B cell (primary cell): Measurements from ENCODE around the gene VIPR2. TPM values are rescaled to one million over a fixed set of nuclear protein-coding genes. Genes with fewer than 3 reads are reported as not detected.

Experiments
- ATAC-seq: fragments of 200-7000 bp; cut with Tn5 transposase; one replicate; pipeline ENCODE4 v1.10.0; 2021; ENCODE audit warnings: low read depth, mild to moderate bottlenecking, moderate number of reproducible peaks, moderate library complexity
- CTCF ChIA-PET: fragments of 350-600 bp; sonication (Branson Sonifier 250); formaldehyde crosslinking; loops from one replicate; lab custom pipeline; 2021; ENCODE audit warnings: antibody characterized with exemption, inconsistent platforms; lab: Charles Lee
- POLR2A ChIA-PET: fragments of 350-600 bp; sonication (Branson Sonifier 250); formaldehyde crosslinking; loops from one replicate; lab custom pipeline; 2021; ENCODE audit warnings: antibody characterized with exemption; lab: Charles Lee
- DNase-seq: peaks from one replicate; pipeline ENCODE4 v3.0.0; 2013
- H2AFZ ChIP-seq: 2 replicates; pipeline ENCODE4 v1.6.1; 2012; ENCODE audit warnings: mild to moderate bottlenecking, low read depth, low read length; ENCODE audit not compliant: insufficient read depth, poor library complexity, severe bottlenecking
- H3K27ac ChIP-seq, 2 donors: 1 replicate in 1 of 2; 2 replicates in 1 of 2; pipeline ENCODE4 v1.5.1; 2012 to 2013; ENCODE audit warnings: low read length in 2 of 2, mild to moderate bottlenecking in 2 of 2, moderate library complexity in 1 of 2
- H3K27me3 ChIP-seq, 4 experiments: fragments of 200-600 bp in 1 of 4; sonication (generic) in 1 of 4; replicated peaks in 1 of 4; 1 replicate in 2 of 4; 2 replicates in 2 of 4; pipeline versions ENCODE4 v1.6.1 to v1.7.0; 2013 to 2016; ENCODE audit warnings: low read length in 3 of 4, mild to moderate bottlenecking in 2 of 4, mixed read lengths in 1 of 4, moderate library complexity in 1 of 4; ENCODE audit not compliant: insufficient read depth in 4 of 4, control insufficient read depth in 3 of 4; ENCODE audit errors: control extremely low read depth in 1 of 4
- H3K36me3 ChIP-seq, 2 experiments: replicated peaks in 1 of 2; 1 replicate in 1 of 2; 2 replicates in 1 of 2; pipeline versions ENCODE4 v1.6.1 to v1.7.1; 2013; ENCODE audit warnings: low read length in 1 of 2; ENCODE audit not compliant: insufficient read depth in 2 of 2, control insufficient read depth in 1 of 2; ENCODE audit errors: control extremely low read depth in 1 of 2, extremely low read depth in 1 of 2
- H3K4me1 ChIP-seq, 2 donors: fragments of 200-600 bp in 1 of 2; sonication (generic) in 1 of 2; 1 replicate in 1 of 2; 2 replicates in 1 of 2; pipeline versions ENCODE4 v1.5.1 to v1.6.1; 2013 to 2017; ENCODE audit warnings: low read length in 2 of 2; ENCODE audit not compliant: control insufficient read depth in 2 of 2, insufficient read depth in 2 of 2
- H3K4me2 ChIP-seq: replicated peaks from 2 replicates; pipeline ENCODE3; 2012; ENCODE audit warnings: mild to moderate bottlenecking, low read depth, low read length; ENCODE audit not compliant: poor library complexity, severe bottlenecking
- H3K4me3 ChIP-seq, 5 experiments: fragments of 200-600 bp in 1 of 5; sonication (generic) in 1 of 5; 1 replicate in 3 of 5; 2 replicates in 2 of 5; pipeline versions ENCODE4 v1.5.1 to v1.7.0; 2011 to 2016; ENCODE audit warnings: low read length in 4 of 5, mild to moderate bottlenecking in 4 of 5, low read depth in 2 of 5, control low read depth in 1 of 5, moderate library complexity in 1 of 5; ENCODE audit not compliant: insufficient read depth in 1 of 5; ENCODE audit errors: control extremely low read depth in 1 of 5, extremely low read depth in 1 of 5
- H3K79me2 ChIP-seq: fragments of 200-600 bp; sonication (generic); one replicate; pipeline ENCODE4 v1.6.0; 2016; ENCODE audit warnings: low read length; ENCODE audit not compliant: control insufficient read depth, insufficient read depth
- H3K9ac ChIP-seq: fragments of 200-600 bp; sonication (generic); 2 replicates; pipeline ENCODE4 v1.6.1; 2017; ENCODE audit warnings: mild to moderate bottlenecking, low read length, moderate library complexity
- H3K9me3 ChIP-seq, 3 donors: one replicate each; pipeline versions ENCODE4 v1.6.1 to v1.7.1; 2013; ENCODE audit warnings: low read length in 2 of 3; ENCODE audit not compliant: control insufficient read depth in 2 of 3, insufficient read depth in 1 of 3; ENCODE audit errors: control extremely low read depth in 1 of 3
- H4K20me1 ChIP-seq: 2 replicates; pipeline ENCODE4 v1.6.0; 2012; ENCODE audit warnings: mild to moderate bottlenecking, low read length; ENCODE audit not compliant: insufficient read depth, control insufficient read depth, poor library complexity, severe bottlenecking
- H3K27ac Mint-ChIP-seq: one replicate; pipeline ENCODE4 v1.8.0; 2021; ENCODE audit warnings: mixed read lengths
- H3K27me3 Mint-ChIP-seq: one replicate; pipeline ENCODE4 v1.8.0; 2021; ENCODE audit warnings: mixed read lengths
- H3K4me1 Mint-ChIP-seq: one replicate; pipeline ENCODE4 v1.8.0; 2021; ENCODE audit warnings: mixed read lengths
- H3K4me3 Mint-ChIP-seq: one replicate; pipeline ENCODE4 v1.8.0; 2021; ENCODE audit warnings: mixed read lengths
- H3K9me3 Mint-ChIP-seq: one replicate; pipeline ENCODE4 v1.8.0; 2022; ENCODE audit warnings: mixed read lengths; ENCODE audit not compliant: insufficient read depth
- CTCF ChIP-seq: fragments of 200-600 bp; IDR thresholded peaks from one replicate; pipeline ENCODE4 v1.8.0; 2022; ENCODE audit warnings: antibody characterized with exemption, mild to moderate bottlenecking
- EZH2 ChIP-seq: IDR thresholded peaks from 2 replicates; pipeline ENCODE4 v1.6.1; 2012; ENCODE audit warnings: borderline replicate concordance, low read depth, mild to moderate bottlenecking, moderate library complexity, low read length; ENCODE audit not compliant: insufficient read depth, poor library complexity, severe bottlenecking
- WGBS: methylation state at CpG from one replicate; pipeline ENCODE4 v1.1.5; 2013; ENCODE audit warnings: missing lambda C conversion rate; ENCODE audit not compliant: insufficient coverage; 5-methylcytosine and 5-hydroxymethylcytosine counted together
- intact Hi-C: fragments of 100-400 bp; cut with micrococcal nuclease; formaldehyde crosslinking; loops from one replicate; pipeline ENCODE4 v1.10.0; 2022
- polyA plus RNA-seq: library from polyadenylated mRNA; depleted of rRNA; stranded (reverse); fragments of >200 nt; gene quantifications from 2 replicates; pipeline ENCODE4 v1.2.3, GENCODE V29; 2012
- total RNA-seq, 2 donors: library from RNA; stranded (reverse); fragments of 120-200 nt in 1 of 2; gene quantifications; 1 replicate in 1 of 2; 2 replicates in 1 of 2; pipeline versions ENCODE4 v1.2.3 to v1.2.4, GENCODE V29; 2013 to 2022

The VIPR2 gene
- total and polyA plus RNA-seq, 2 donors (not counting 1 experiment from before 2014, with no cell fraction given) = not detected

GRCh38 chr7:159016591-159016990, 128.1 kb downstream of the VIPR2 start:
- Mint-ChIP-seq H3K27me3 (no peaks in the 10 kb centered on the region), H3K27ac (no peak overlapping the region), H3K4me1 (peaks cover 1% of the 10 kb centered on the region), H3K9me3 (no peaks in the 10 kb centered on the region), H3K4me3 (no peak overlapping the region)
- ATAC-seq (no peak), DNase-seq (no peak)
- H3K79me2 ChIP-seq = no peaks in the 10 kb centered on the region
- no peaks in the 10 kb centered on the region for H4K20me1 ChIP-seq
- ChIA-PET CTCF (no interaction called here), POLR2A (no interaction called here)
- no peak for TF ChIP-seq CTCF
- no peak for TF ChIP-seq EZH2
- H2AFZ ChIP-seq = no peak overlapping the region
- no peak overlapping the region for H3K27ac ChIP-seq
- H3K4me2 ChIP-seq = no peak overlapping the region
- H3K27me3 ChIP-seq = no peaks in the 10 kb centered on the region
- no peaks in the 10 kb centered on the region for H3K36me3 ChIP-seq
- H3K4me1 ChIP-seq = no peaks in the 10 kb centered on the region
- H3K9me3 ChIP-seq = peaks cover 0 to 14% (median 0%) of the 10 kb centered on the region in 3 donors
- H3K9ac ChIP-seq = no peak overlapping the region
- intact Hi-C loops = no loop called here
- no peak overlapping the region for H3K4me3 ChIP-seq
- WGBS = 92% methylated on average over 19 of the region's 19 CpGs

- Mint-ChIP-seq H3K4me3 (no peak overlapping the region), H3K27ac (no peak overlapping the region), H3K27me3 (peaks cover 4% of the 10 kb centered on the region), H3K9me3 (no peaks in the 10 kb centered on the region), H3K4me1 (peaks cover 1% of the 10 kb centered on the region)
- no peak overlapping the region for H3K4me2 ChIP-seq
- no peak for ATAC-seq
- no peak overlapping the region for H3K4me3 ChIP-seq
- H3K79me2 ChIP-seq = no peaks in the 10 kb centered on the region
- intact Hi-C loops = no loop called here
- peaks cover 0 to 8% (median 0%) of the 10 kb centered on the region in 3 donors for H3K9me3 ChIP-seq
- TF ChIP-seq CTCF = no peak
- TF ChIP-seq EZH2 = no peak
- no peaks in the 10 kb centered on the region for H3K4me1 ChIP-seq
- no peak overlapping the region for H3K27ac ChIP-seq
- DNase-seq = no peak
- no peaks in the 10 kb centered on the region for H4K20me1 ChIP-seq
- WGBS = 84% methylated on average over 16 of the region's 24 CpGs
- no peaks in the 10 kb centered on the region for H3K36me3 ChIP-seq
- ChIA-PET CTCF (no interaction called here), POLR2A (no interaction called here)
- no peak overlapping the region for H2AFZ ChIP-seq
- H3K9ac ChIP-seq = no peak overlapping the region
- no peaks in the 10 kb centered on the region for H3K27me3 ChIP-seq
Observed at GRCh38 chr7:159015454-159016410, 128.9 kb downstream of the VIPR2 start.
